ENCODE measurements around the gene KCNG4. TPM values are rescaled to one million over a fixed set of nuclear protein-coding genes. Genes with fewer than 3 reads are reported as not detected.

Gene KCNG4
- total RNA-seq, 3 donors from 2014 or later, result not detected

GRCh38 chr16:84214451-84215066, 25.3 kb downstream of the KCNG4 start:
- Histone ChIP-seq H3K4me3 (no peak overlapping the region), H3K4me1 (ENCODE audit: low read depth) (no peaks in the 10 kb centered on the region), H3K9me3 (no peaks in the 10 kb centered on the region), H3K36me3 (ENCODE audit: low read depth) (no peaks in the 10 kb centered on the region)
- DNase-seq, result no peak
- TF ChIP-seq CTCF (IDR thresholded peaks at IDR 0.05), result no peak
- no peak for ATAC-seq
- intact Hi-C loops (cut with DNase I, micrococcal nuclease), result no loop called here

GRCh38 chr16:84212631-84213030, 27.2 kb downstream of the KCNG4 start:
- no peak for DNase-seq
- H3K4me1 ChIP-seq (ENCODE audit: low read depth), result no peaks in the 10 kb centered on the region
- ATAC-seq, result no peak
- H3K4me3 ChIP-seq, result no peak overlapping the region
- no peak for TF ChIP-seq CTCF (IDR thresholded peaks at IDR 0.05)
- no peaks in the 10 kb centered on the region for H3K9me3 ChIP-seq
- intact Hi-C loops (cut with DNase I, micrococcal nuclease), result no loop called here
- no peaks in the 10 kb centered on the region for H3K36me3 ChIP-seq (ENCODE audit: low read depth)

- DNase-seq, result no peak
- no peak overlapping the region for H3K4me3 ChIP-seq
- no peak for TF ChIP-seq CTCF (IDR thresholded peaks at IDR 0.05)
- H3K9me3 ChIP-seq, result no peaks in the 10 kb centered on the region
- intact Hi-C loops (cut with DNase I, micrococcal nuclease), result no loop called here
- no peaks in the 10 kb centered on the region for H3K4me1 ChIP-seq (ENCODE audit: low read depth)
- no peak for ATAC-seq
- H3K36me3 ChIP-seq (ENCODE audit: low read depth), result no peaks in the 10 kb centered on the region
Measured at GRCh38 chr16:84212154-84212553, 27.7 kb downstream of the KCNG4 start.

GRCh38 chr16:84209989-84210388, 29.8 kb downstream of the KCNG4 start:
- intact Hi-C loops (cut with DNase I, micrococcal nuclease), result no loop called here
- H3K4me1 ChIP-seq (ENCODE audit: low read depth), result no peaks in the 10 kb centered on the region
- no peaks in the 10 kb centered on the region for H3K36me3 ChIP-seq (ENCODE audit: low read depth)
- no peaks in the 10 kb centered on the region for H3K9me3 ChIP-seq
- DNase-seq, result no peak
- ATAC-seq, result no peak
- TF ChIP-seq CTCF (IDR thresholded peaks at IDR 0.05), result no peak
- no peak overlapping the region for H3K4me3 ChIP-seq

GRCh38 chr16:84207879-84208278, 31.9 kb downstream of the KCNG4 start:
- TF ChIP-seq CTCF (IDR thresholded peaks at IDR 0.05), result no peak
- ATAC-seq (no peak), DNase-seq (no peak)
- no peak overlapping the region for H3K4me3 ChIP-seq
- H3K9me3 ChIP-seq, result no peaks in the 10 kb centered on the region
- H3K36me3 ChIP-seq (ENCODE audit: low read depth), result no peaks in the 10 kb centered on the region
- H3K4me1 ChIP-seq (ENCODE audit: low read depth), result no peaks in the 10 kb centered on the region
- intact Hi-C loops (cut with DNase I, micrococcal nuclease), result no loop called here

GRCh38 chr16:84207251-84207650, 32.6 kb downstream of the KCNG4 start:
- H3K4me3 ChIP-seq, result no peak overlapping the region
- ATAC-seq (no peak), DNase-seq (no peak)
- H3K9me3 ChIP-seq, result no peaks in the 10 kb centered on the region
- H3K36me3 ChIP-seq (ENCODE audit: low read depth), result no peaks in the 10 kb centered on the region
- intact Hi-C loops (cut with DNase I, micrococcal nuclease), result no loop called here
- TF ChIP-seq CTCF (IDR thresholded peaks at IDR 0.05), result no peak
- H3K4me1 ChIP-seq (ENCODE audit: low read depth), result no peaks in the 10 kb centered on the region

Data from mucosa of descending colon (tissue), 3 donors.